CD4-positive, alpha-beta T cell treated with Interleukin-4 for 4 hours (primary cell): Measurements from ENCODE around the gene ALG14.
"Not testable (repeated sequence)": the region's sequence is repeated elsewhere in the genome, so short reads cannot be mapped to it uniquely, and the experiment has no call there.

Source experiments
- DNase-seq: peaks from one replicate; pipeline ENCODE4 v3.0.0-alpha.2; 2020

ALG14 gene

DNA sequence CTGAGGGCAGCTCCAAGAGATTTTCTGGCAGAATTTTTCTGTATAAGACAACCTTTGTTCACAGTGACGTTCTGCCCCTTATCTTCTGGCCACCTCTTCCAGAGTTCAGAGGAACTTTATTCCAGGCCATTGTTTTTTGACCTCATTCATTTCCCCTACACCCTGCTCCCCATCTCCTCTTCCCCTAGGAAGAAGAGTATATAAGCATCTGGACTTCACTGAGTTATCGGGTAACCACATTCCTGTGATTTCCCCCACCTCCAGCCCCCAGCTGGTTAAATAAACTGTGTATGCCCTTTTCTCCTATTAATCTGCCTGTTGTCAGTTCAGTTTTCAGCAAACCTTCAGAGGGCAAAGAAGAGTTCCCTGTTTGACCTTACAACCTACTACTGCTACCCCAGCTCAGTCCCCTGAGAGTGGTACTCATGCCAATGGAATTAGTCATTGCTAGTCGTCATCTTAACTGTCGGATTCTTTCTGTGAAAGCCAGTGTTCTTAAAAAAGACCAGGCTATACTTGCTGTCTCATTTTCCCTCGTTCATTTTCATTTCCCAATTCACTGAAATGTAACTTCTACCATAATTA is 14.3 kb upstream of the ALG14 start:
- no peak for DNase-seq

DNA sequence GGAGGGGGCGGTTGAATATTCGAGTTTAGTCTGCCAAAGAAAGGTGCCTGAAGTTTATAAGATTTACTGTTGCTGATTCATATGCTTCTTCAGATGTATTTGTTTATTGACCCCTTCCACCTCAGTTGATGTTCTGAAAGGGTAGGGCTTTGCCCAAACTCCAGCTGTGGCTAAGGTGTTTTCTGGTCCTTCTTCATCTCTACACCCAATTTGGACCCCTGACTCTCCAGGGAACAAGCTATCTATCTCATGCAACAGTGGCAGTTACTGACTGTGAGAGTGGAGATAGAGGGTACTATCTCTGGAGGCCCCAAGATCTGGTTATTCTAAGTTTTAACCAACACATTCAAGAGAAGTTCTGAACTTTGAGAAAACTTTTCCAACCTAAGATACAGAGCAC is 12.6 kb upstream of the ALG14 start:
- no peak for DNase-seq

DNA sequence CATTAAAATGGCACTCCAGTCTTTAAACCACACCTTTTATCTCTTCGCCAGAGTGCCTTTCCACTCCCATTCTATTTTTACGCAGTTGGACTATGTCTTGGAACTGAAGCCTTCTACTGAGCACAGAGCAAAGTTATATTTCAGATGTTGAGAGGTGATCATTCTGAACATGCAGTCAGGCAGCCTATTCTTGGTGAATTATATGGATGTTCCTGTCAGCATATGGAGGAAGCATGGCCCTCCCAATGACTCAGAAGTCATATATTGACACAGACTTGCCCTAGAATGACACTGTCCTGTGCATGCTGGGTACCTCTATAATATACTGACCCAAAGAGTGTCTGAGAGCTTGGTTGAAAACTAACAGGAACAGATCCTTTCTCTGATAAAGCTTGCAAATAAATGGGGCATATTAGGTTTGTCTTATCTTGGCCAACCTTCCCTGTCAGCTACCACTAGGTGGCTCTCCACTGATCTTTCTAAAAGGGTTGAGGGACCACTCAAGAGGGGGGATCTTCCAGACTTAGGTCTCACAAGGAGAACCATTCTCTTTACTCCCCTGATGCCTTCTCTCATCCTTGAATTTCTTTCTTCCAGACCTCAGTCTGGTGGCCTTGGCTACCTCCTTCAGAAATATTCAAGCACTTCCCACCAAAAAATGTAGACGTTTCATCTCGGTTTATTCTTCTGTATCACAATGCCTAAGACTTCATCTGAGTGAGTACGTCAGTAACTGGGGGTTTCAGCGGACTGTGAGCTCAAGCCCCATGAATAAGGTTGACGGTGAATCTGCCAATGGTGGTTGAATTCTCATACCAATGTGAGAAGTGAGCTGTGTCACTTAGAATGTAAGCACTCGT is 11.8 kb upstream of the ALG14 start:
- peak; percentile 45 for DNase-seq

DNA sequence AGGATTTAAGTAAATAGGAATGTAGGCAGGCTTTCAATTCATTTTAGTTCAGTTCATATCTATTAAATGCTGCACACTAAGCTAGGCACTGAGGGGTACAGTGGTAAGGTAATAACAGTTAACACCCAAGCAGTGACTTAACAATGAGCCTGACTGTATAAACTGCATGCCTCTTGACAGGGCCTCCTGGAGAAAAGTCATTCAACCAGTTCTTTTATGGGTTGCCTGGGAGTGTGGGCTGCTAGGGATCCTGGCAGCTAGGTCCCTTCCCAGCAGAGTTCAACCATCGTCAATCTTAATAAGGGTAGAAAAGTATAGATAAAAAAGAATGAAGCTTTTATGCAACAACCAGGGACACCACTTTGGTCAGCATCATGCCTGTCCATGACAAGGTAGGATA is 8.1 kb upstream of the ALG14 start:
- no peak for DNase-seq

DNA sequence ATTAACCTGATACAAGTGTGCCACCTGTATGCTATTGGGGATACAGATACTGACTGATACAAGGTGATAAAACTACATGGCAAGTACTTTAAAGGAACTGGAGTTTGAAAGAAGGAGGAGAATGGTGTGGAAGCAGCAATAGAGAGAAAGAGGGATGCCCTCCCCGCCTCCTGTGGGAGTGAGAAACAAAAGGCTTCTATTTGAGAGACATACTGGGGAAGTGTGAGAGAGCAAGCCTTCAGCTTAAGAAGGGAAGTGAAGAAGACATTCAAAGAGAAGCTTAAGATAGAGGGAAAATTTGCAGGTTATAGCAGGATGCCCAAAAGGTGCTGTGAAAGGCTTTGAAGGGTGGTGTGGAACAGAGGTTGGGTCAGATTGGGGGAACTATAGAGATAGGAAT is 7.7 kb upstream of the ALG14 start:
- no peak for DNase-seq

DNA sequence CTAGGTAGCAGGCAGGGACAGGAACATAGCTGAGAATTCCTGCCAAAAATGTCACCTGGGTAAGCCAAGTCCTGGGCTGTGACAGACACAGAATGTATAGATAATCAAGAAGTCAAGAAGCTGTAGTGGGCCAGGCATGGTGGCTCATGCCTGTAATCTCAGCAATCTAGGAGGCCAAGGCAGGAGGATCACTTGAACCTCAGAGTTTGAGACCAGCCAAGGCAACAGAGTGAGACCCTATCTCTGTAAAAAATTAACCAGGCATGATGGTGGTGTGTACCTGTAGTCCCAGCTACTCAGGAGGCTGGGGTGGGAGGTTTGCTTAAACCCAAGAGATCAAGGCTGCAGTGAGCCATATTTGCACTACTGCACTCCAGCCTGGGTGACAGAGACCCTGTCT is 3.3 kb upstream of the ALG14 start:
- DNase-seq, result no peak

DNA sequence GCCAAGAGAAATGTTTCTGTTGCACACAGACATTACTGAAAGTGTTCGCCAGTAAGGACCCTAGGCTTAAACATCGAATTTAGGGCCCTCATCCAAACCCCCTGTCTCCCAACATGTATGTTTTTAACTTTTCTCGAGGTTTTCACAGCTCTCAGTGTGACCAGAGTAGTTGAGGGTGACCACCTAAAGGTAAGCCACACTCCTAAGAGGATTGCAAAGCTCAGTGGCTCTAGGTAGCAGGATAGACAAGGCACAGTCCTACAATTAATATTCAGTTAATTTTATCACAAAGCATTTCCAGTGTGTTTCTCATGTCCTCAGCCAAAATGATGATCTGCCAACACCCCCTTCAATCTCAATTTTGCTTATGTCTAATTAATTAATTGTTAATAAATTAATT is 695 bp upstream of the ALG14 start:
- DNase-seq, result no peak

DNA sequence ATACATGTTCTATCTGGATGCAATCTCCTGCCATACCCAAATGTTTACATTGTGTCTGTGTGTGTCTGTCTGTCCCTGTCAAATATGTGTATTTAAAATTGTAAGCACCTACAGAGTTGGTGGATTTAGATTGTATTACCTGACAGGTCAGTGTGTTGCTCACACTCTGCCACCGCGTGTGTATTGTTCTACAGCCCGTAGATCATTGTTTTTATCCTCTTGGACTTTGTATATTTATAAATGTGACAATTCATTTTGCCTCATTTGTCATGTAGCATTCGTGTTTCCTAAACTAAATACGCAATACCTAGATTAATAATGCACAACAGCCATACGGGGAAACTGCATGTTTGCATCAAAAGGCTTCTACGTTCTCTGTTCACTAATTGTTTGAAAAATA is 634 bp downstream of the ALG14 start:
- DNase-seq, result no peak

DNA sequence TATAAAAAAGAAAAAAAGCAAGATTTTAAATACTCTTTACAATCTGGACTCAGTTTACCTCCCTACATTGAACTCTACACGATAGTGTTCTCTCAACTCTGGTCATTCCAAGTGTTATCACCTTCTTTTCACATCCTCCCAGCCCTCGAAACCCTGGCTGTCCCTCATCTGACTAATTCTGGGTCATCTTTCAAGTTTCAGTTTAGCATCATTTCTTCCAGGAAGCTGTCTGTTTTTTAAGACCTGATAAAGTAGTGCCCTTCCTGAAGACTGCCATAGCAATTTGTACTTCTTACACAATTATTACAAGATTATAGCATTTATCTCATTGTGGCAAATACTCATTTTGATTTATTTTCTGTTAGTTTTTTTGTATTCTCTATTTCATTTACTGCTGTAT is 1.2 kb downstream of the ALG14 start:
- no peak for DNase-seq

DNA sequence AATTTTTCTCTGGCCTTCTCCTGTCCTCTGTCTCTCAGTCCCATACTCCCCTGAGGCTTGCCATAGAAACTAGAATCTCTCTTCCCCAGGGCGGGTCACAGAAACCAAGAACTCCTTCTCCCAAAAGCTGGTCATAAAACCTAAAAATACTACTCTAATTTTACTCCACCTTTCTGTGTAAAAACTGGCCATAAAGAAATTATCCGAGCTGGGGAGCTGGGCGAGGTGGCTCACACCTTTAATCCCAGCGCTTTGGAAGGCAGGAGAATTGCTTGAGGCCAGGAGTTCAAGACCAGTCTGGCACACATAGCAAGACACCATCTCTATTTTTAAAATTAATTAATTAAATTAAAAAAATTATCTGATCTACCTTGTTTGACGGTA is 3.0 kb downstream of the ALG14 start:
- no peak for DNase-seq

DNA sequence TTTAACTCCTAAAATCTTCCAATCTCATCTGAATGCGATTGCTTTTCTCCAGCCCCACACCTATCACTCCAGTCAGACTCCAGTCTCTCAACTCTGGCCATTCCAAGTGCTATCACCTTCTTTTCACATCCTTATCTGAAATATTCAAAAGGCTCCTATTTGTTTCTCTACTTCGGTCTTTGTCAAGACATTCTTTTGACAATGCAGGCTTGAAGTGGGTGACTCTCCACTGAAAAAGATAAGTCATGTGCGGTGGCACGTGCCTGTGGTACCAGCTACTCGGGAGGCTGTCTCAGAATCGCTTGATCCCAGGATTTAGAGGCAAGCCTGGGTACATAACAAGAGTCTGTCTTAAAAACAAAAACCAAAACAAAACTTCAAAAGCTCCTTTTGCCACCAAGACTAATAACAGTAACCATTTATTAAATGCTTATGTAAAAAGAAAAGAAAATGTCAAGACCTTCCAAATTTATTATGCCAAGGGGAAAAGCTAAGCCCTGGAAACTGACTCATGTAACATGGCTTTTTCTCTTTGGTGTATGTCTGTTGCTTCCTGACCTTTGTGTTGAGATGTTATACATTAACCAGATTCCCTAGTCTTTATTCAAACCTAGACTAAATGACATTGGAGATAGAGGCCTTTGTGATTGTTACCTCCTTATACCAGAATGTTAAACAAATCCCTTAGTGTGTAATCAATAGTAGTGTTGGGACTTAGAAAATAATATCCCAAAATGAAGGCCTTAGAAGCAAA is 3.6 kb downstream of the ALG14 start:
- DNase-seq, result no peak

DNA sequence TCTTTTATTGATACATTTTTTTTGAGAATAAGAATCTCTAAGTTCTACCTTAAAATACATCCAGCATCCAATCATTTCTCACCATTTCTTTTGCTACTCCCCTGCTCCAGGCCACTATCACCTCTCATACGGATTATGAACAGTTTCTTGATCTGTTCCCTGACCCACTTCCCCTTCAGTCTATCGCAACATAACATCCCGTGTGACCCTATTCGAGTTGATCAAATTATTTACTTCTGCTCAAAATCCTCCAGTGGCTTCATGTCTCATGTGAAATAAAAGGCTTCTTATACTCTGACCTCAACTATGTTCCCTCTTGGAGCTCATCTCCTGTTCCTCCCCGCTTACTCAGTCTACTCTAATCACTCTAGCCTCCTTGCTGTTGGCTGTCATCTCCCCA is 5.2 kb downstream of the ALG14 start:
- no peak for DNase-seq

DNA sequence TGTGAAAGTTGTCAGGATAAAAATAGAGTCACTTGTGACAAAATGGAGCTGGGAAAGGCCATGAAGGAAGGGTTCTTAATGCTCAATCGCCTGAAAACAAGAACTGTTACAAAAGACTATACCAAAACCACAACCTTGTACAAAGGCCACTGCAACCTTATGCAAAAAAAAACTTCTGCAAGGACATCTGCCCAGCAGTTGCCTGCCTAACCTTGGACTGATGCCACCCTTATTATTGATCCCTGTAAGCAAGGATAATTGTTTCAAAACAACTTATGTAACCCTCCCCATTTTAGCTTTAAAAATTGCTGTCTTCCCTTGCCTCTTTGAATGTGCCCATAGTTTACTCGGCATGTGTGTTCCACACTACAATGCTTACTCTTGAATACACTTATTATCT is 5.7 kb downstream of the ALG14 start:
- no peak for DNase-seq

DNA sequence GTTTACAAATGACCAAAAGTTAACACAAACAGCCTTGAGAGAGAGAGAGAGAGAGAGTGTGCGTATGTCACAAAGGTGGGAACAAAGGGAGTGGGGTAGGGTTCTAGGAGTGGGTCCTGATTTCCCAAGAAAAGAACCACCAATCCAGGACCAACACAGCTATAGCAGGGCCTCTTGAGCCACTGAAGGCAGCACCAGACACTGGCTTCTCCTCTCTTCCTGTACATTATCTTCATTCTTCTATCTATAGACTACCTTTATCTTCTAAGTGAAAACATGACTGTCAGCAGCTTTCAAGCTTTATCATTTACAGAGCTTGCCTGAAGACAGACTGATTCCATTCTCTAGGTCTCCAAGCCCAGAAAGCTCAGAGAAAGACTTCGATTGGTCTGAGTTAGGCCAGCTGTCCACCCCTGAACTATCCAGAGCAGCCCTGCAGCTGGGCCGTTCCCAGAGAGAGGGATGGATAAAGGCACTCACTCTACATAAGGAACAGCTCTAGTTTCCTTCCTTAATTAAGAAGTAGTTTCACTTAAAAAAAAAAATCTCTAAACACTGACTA is 11.2 kb downstream of the ALG14 start:
- DNase-seq, result no peak

DNA sequence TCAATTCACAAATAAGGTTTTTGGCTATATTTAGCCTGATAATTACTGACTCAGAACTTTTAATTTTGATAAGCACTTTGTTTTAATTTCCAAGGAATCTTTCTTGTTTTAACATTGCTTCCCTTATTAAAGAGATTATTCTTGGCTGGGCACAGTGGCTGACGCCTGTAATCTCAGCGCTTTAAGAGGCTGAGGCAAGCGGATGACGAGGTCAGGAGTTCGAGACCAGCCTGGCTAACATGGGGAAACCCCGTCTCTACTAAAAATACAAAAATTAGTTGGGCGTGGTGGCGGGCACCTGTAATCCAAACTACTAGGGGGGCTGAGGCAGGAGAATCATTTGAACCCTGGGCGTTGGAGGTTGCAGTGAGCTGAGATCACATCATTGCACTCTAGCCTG is 13.8 kb downstream of the ALG14 start:
- no peak for DNase-seq

DNA sequence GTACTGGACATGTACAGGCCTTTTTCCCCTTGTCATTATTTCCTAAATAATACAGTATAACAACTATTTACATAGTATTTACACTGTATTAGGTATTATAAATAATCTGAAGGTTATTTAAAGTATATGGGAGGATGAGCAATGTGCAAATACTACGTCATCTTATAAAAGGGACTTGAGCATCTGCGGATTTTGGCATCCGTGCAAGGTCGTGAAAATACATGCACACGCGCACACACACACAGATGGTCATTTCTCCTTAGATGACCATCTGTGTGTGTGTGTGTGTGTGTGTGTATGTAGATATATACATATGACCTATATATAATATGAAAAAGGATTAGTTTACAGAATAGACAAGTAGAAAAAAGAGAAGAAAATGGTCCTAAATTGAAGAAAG is 15.4 kb downstream of the ALG14 start:
- DNase-seq, result no peak

DNA sequence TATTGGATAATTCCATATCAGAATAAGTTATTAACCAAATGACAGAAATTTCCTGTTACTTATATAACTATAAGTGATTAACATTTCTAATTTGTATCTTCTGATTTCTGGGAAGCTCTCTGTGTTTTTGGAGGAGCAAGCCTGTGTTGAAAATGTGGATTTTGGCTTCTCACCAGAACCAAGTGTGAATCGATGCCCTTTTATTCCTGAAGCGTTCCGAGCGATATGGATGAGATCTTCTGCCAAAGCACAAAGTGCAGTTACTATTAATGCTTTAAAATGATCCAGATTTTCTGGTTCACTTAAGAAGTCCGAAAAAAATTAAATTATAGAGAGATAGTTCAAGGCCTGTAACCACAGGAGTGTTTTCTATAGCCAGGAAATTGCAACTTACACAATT is 22.8 kb downstream of the ALG14 start:
- no peak for DNase-seq

DNA sequence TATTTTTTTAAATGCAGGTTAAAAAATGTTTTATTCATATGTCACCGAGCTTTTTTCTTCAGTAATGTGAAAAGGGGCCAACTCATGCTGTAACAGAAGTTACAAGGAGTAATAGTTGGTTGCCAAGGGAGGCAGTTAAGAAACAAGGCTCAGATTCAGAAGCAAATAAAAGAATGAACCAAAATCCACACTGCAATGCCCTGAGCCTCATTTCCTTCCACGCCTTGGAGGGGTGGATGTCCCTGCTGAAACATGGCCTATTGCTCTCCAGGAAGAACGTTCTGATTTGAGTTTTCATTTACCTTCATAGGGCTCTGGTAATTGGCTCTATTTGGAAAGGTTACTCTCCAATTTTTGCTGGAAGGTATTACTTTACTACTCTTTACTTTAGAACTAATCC is 24.4 kb downstream of the ALG14 start:
- DNase-seq, result no peak

DNA sequence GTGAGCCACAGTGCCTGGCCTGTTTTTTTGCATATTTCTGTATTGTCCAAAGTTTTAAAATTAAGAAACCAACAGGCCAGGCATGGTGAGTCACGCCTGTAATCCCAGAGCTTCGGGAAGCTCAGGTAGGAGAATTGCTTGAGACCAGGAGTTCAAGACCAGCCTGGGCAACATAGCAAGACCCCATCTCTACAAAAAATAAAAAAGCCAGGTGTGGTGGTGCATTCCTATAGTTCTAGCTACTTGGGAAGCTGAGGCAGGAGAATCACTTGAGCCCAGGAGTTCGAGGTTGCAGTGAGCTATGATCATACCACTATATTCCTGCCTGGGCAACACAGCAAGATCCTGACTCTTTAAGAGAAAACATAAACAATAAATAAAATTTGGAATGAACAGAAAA is 25.1 kb downstream of the ALG14 start:
- DNase-seq, result not testable (repeated sequence)

DNA sequence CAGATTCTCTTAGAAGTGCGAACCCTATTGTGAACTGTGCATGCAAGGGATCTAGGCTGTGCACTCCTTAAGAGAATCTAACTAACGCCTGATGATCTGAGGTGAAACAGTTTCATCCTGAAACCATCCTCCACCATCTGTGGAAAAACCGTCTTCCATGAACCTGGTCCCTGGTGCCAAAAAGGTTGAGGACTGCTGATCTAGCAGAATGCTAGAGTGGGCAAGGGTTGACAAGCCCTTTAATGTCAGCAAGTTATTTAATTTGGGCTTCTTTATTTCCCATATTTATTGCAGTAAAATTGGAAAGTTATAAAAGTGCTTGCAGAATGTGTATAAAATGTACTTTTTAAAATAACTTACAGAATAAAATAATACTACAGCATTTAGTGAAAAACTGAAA is 26.4 kb downstream of the ALG14 start:
- no peak for DNase-seq

DNA sequence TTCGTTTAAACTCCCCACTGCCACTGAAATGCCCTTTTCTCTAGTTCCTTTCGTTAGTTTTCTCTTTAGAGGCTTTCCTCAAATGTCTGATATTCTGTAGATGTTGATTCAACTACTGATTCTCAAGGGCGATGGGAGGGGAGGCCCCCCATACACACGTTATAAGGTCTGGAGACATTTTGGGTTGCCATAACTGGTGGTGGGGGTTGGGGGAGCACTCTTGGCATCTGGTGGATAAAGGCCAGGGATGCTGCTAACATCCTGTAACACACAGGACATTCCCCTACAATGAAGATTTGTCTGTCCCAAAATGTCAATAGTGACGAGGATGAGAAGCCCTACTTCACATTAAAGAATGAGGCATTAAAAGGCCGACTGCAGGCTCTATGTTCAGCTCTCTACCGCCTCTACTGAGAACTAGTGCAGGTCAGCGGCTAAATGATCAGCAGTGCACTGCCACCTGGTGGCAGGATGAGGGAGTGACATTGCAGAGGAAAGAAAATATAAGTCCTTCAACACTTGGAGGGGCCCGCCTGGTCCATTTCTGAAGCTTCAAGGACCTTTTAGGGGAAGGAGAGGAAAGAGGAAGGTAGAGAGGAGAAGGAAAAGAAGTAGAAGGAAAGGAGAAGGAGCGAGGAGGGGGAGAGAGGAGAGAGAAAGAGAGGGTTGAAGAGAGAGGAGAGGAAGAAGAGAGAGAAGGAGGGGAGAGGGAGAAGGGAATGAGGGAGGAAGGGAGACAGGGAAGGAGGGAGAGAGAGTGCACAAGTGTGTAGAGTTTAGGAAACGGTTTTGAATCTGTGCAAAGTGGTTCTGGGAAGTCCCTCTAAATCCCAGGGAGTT is 29.4 kb downstream of the ALG14 start:
- DNase-seq, result peak; percentile 82

DNA sequence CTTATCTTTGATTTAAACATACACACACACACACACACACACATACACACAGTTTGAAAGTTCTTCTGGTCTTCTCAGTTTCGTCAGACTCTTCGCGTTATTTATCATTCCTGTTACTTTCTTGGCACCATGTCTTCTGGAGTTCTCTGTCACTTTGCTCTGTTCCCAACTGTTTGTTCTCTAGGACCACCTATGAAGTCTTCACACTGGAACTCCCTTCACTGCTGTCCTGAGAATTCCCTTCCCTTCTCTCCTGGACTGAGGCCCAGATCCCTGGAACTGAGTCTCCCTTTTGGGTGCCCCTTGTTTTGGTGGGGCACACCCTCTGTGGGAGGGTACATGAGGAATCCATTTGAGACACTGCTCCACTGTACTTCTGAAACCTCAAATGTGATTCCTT is 30.5 kb downstream of the ALG14 start:
- no peak for DNase-seq
